Choroid plexus epithelial cell (primary cell): ENCODE results near the gene MYADML2.
"Not testable (repeated sequence)": the region's sequence is repeated elsewhere in the genome, so short reads cannot be mapped to it uniquely, and the experiment has no call there.

Experiments
- DNase-seq: peaks from one replicate; pipeline ENCODE4 v3.0.0-alpha.2; 2010; ENCODE audit warnings: low read depth
- H3K4me3 ChIP-seq: 2 replicates; pipeline ENCODE4 v1.5.1; 2011; ENCODE audit warnings: low read depth, mild to moderate bottlenecking, control low read depth, low read length, moderate library complexity
- TF ChIP-seq, protein P1 (sequence below): conservative IDR thresholded peaks from 2 replicates; pipeline ENCODE4 v1.5.1; 2011; ENCODE audit warnings: low read depth, mild to moderate bottlenecking, control low read depth, inconsistent platforms, low read length, moderate library complexity

The MYADML2 gene

DNA sequence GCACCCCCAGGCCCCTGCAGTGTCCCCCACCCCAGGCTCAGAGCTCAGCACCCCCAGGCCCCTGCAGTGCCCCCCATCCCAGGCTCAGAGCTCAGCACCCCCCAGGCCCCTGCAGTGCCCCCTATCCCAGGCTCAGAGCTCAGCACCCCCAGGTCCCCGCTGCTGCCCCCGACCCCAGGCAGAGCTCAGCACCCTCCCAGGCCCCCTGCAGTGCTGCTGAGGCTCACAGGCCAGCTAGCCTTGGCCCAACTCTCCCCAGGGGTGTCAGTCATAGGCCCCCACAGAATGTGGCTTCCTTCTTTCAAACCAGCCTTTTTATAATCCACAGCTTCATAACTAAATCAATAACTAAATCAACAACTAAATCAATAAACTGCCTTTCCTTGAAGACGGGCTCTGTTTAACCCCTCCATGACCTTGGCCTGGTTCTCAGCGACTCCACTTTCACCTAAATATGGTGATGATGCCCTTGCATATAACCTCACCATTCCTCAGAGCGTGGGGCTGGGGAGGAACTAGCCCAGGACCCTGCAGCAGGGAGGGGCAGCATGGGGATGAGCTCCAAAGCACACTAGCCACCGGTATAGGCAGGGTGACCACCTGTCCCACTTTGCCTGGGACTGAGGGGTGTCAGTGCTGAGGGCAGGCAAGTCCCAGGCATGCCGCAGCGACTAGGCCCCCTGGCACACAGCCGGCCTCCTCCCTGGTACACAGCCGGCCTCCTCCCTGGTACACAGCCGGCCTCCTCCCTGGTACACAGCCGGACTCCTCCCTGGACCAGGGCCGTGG is 8.9 kb upstream of the MYADML2 start:
- no peak for DNase-seq
- TF ChIP-seq, protein P1, sequence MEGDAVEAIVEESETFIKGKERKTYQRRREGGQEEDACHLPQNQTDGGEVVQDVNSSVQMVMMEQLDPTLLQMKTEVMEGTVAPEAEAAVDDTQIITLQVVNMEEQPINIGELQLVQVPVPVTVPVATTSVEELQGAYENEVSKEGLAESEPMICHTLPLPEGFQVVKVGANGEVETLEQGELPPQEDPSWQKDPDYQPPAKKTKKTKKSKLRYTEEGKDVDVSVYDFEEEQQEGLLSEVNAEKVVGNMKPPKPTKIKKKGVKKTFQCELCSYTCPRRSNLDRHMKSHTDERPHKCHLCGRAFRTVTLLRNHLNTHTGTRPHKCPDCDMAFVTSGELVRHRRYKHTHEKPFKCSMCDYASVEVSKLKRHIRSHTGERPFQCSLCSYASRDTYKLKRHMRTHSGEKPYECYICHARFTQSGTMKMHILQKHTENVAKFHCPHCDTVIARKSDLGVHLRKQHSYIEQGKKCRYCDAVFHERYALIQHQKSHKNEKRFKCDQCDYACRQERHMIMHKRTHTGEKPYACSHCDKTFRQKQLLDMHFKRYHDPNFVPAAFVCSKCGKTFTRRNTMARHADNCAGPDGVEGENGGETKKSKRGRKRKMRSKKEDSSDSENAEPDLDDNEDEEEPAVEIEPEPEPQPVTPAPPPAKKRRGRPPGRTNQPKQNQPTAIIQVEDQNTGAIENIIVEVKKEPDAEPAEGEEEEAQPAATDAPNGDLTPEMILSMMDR: no peak
- no peak overlapping the region for H3K4me3 ChIP-seq

DNA sequence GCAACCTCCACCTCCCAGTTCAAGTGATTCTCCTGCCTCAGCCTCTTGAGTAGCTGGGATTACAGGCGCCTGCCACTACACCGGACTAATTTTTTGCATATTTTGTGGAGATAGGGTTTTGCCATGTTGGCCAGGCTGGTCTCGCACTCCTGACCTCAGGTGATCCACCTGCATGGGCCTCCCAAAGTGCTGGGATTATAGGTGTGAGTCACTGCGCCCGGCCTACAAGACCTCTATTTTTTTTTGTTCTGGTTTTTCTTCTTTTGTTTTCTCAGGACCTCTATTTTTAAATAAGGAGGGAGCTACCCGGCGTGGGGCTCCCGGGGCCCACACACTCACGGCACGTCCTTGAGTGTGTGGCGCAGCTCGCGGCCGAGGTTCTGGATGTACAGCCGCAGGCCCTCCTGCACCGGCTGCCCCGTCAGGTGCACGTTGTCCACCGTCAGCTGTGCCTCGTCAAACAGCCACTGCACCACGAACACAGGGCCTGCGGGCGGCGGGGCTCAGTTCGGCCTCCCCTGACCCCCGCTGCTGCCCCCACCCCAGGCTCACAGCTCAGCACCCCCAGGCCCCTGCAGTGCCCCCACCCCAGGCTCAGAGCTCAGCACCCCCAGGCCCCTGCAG is 8.1 kb upstream of the MYADML2 start:
- no peak overlapping the region for H3K4me3 ChIP-seq
- DNase-seq: no peak
- TF ChIP-seq, protein P1: no peak

DNA sequence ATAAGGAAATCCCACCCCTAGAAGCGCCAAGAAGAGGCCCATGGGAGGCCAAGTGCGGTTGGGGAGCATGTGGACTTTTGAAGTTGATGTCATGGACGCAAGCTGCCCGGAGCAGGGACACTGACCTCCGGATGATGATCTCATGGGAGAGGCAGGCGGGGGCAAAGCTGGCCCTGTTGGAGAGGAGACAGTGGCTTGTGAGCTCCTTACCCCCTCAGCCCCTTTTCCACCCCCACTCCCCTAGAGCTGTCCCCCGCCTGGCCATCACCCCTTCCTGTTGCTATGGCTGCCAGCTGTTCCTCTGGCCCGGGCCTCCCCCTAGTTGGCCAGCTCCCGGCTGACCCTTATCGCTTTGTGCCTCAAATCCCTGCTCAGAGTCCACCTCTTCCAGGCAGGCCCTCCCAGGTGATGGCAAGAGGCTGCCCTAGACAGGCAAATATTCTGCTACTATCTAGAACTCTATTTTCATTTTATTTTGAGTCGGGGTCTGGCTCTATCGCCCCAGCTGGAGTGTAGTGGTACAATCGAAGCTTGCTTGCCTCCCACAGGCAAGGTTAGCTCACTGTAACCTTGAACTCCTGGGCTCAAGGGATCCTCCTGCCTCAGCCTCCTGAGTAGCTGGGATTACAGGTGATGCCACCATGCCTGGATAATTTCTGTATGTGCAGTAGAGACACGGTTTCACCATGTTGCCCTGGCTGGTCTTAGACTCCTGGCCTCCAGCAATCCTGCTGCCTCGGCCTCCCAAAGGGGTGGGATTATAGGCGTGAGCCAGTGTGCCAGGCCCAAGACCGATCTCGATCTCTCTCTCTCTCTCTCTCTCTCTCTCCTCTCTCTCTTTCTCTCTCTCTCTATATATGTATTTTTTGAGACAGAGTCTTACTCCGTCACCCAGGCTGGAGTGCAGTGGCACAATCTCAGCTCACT is 7.4 kb upstream of the MYADML2 start:
- TF ChIP-seq, protein P1: no peak
- DNase-seq: no peak

DNA sequence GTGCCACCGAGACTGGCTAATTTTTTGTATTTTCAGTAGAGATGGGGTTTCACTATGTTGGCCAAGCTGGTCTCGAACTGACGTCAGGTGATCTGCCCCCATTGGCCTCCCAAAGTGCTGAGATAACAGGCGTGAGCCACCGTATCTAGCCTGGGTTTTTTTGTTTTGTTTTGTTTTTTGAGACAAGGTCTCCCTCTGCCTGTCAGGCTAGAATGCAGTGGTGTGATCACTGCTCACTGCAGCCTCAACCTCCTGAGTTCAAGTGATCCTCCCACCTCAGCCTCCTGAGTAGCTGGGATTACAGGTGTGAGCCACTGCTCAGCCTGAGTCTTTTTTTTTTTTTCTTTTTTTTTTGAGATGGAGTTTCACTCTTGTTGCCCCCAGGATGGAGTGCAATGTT is 6.4 kb upstream of the MYADML2 start:
- not testable (repeated sequence) for DNase-seq, H3K4me3 ChIP-seq

More for the DNA sequence above, 7.4 kb upstream of the MYADML2 start:
- H3K4me3 ChIP-seq: no peak overlapping the region

DNA sequence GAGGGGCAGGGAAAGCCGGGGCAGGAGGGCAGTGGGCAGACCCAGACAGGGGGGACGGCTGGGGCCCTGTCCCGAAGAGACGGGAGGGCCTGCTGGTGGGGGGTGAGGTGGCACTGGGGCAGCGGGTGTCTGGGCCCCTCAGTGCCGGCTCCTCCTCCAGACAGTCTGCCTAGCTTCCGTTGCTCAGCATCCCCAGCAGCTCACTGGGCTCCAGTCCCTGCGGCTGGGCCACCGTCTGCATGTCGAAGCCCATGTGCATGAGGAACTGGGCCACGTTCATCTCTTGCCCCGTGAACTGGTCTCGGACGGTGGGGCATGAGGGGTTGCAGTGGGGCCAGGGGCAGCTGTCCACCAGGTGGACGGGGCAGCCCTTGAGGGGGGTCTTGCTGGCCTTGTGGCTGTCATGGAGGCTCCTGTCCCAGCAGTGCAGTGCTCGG is 5.8 kb upstream of the MYADML2 start:
- no peak overlapping the region for H3K4me3 ChIP-seq
- TF ChIP-seq, protein P1: no peak
- DNase-seq: no peak

DNA sequence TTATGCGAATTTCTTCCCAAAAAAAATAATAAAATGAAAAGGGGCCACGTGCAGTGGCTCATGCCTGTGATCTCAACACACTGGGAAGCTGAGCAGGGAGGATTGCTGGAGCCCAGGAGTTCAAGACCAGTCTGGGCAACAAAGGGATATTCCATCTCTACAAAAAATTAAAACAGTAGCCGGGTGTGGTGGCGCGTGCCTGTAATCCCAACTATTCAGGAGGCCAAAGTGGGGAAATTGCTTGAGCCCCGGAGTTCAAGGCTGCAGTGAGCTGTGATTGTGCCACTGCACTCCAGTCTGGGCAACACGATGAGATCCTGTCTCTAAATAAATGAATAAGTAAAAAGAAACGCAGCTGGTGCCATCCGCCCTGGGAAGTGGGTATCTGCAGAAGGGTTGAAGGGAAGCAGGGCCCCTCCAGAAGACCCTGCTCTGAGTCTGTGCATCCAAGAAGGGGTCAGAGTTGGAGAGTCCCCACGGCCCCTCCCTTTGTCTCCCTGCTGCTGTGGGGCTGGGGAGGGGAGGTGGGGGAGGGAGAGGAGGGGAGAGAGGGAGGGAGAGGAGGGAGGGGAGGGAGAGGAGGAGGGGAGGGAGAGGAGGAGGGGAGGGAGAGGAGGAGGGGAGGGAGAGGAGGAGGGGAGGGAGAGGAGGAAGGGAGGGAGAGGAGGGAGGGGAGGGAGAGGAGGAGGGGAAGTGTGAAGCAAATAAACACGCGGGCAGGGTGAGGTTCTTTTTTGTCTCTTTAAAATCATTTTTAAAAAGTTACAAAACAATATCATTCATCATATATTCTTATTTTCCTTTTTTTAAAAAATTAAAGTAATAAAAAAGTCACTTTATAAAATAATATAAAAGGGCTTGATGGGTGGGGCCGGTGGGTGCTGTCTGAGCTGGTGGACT is 5.0 kb upstream of the MYADML2 start:
- DNase-seq: no peak
- no peak overlapping the region for H3K4me3 ChIP-seq
- TF ChIP-seq, protein P1: no peak
